ENCODE data around the gene PRC1.
"Not testable (repeated sequence)": the region's sequence is repeated elsewhere in the genome, so short reads cannot be mapped to it uniquely, and the experiment has no call there.

PRC1 gene

GRCh38 chr15:90994417-90995311 is at the start of gene PRC1:
PRC1 (minus strand) TSS chr15:90994535; CDS start chr15:90994417, 118 bp downstream.
- peak; percentile 95 for DNase-seq

GRCh38 chr15:91043202-91043874 is 49.0 kb upstream of the PRC1 start:
- DNase-seq: no peak

GRCh38 chr15:91040856-91041255 is 46.5 kb upstream of the PRC1 start:
- no peak for DNase-seq

- DNase-seq: no peak
These were observed 45.7 kb upstream of the PRC1 start for GRCh38 chr15:91039996-91040395.

- peak; percentile 56 for DNase-seq
These were observed 38.8 kb upstream of the PRC1 start for GRCh38 chr15:91032919-91033803.

- no peak for DNase-seq
These were observed 37.5 kb upstream of the PRC1 start for GRCh38 chr15:91031796-91032195.

- no peak for DNase-seq
These were observed 33.3 kb upstream of the PRC1 start for GRCh38 chr15:91027677-91028076.

- no peak for DNase-seq
These were observed 29.4 kb upstream of the PRC1 start for GRCh38 chr15:91023720-91024119.

GRCh38 chr15:91022832-91023129 is 28.4 kb upstream of the PRC1 start:
- DNase-seq: no peak

GRCh38 chr15:91022075-91022831 is 27.9 kb upstream of the PRC1 start, which contains the start of gene VPS33B:
VPS33B (minus strand) TSS chr15:91022594; CDS start chr15:91022249, 345 bp downstream.
- peak; percentile 89 for DNase-seq

GRCh38 chr15:91021516-91022074 is 27.3 kb upstream of the PRC1 start:
- no peak for DNase-seq

GRCh38 chr15:91018158-91018557 is 23.8 kb upstream of the PRC1 start:
- DNase-seq: no peak

- no peak for DNase-seq
These were observed 23.4 kb upstream of the PRC1 start for GRCh38 chr15:91017716-91018115.

- DNase-seq: not testable (repeated sequence)
These were observed 19.4 kb upstream of the PRC1 start for GRCh38 chr15:91013701-91014100.

GRCh38 chr15:91007266-91007665 is 12.9 kb upstream of the PRC1 start:
- DNase-seq: no peak

- DNase-seq: no peak
These were observed 6.9 kb upstream of the PRC1 start for GRCh38 chr15:91001209-91001608.

GRCh38 chr15:90998737-90999136 is 4.4 kb upstream of the PRC1 start:
- DNase-seq: no peak

- DNase-seq: no peak
These were observed 297 bp downstream of the PRC1 start for GRCh38 chr15:90994059-90994416.

- no peak for DNase-seq
These were observed 2.6 kb downstream of the PRC1 start for GRCh38 chr15:90991587-90992285.

GRCh38 chr15:90990446-90990845 is 3.9 kb downstream of the PRC1 start:
- no peak for DNase-seq

- DNase-seq: peak; percentile 10
These were observed 5.1 kb downstream of the PRC1 start for GRCh38 chr15:90989040-90989768.

All from CD4-positive, alpha-beta T cell treated with Interleukin-4 for 4 hours (primary cell).